Measurements from ENCODE around the gene PRM1. TPM values are rescaled to one million over a fixed set of nuclear protein-coding genes. Genes with fewer than 3 reads are reported as not detected.

Gene PRM1
- total and polyA plus RNA-seq, 4 donors, result not detected

DNA sequence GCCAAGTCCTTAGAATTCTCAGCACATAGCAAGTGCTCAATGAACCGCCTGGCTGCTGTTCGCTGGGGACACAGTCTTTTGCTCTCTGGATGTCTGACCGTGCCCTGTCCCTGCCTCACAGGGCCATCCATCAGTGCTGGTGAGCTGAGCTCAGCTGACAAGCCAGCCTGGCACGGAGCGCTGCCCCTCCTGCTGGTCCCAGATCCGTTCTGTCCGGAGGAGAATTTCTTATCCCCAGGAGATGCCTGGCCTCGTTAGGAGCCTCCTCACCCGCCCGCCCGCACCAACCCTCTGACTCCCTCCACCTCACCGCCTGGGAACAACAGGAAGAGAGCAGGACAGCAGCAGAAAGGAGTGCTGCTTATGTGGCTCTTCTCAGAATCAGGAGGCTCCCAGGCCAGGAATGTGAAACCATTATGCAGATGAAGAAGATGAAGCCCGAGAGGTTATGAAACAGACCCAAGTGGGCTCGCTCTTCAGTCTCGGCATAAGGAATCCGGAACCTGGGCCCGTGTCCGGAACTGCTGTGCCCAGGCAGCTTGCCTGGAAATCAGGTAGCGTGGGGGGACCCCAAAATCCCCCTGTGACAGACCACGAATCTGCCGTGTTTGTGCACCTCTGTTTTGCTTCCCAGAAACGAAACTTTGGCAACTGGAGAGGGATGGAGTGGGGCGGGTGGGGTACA is 35.3 kb upstream of the PRM1 start:
- H3K36me3 ChIP-seq (ENCODE audit: control insufficient read depth in 1 of 2, insufficient read depth in 2 of 2, low read length in 1 of 2), result no peaks in the 10 kb centered on the region
- no peak overlapping the region for H3K27ac ChIP-seq (ENCODE audit: low read depth in 1 of 2, low read length in 2 of 2)
- no peak for ATAC-seq (ENCODE audit: low FRiP score)
- no peak for DNase-seq
- no peak overlapping the region for H3K4me3 ChIP-seq (ENCODE audit: low read length in 2 of 2)
- no peaks in the 10 kb centered on the region for H3K4me1 ChIP-seq (ENCODE audit: control insufficient read depth in 1 of 2, insufficient read depth in 2 of 2, low read length in 2 of 2)
- intact Hi-C loops (cut with DNase I), result no loop called here
- no peaks in the 10 kb centered on the region for H3K9me3 ChIP-seq (ENCODE audit: control insufficient read depth, low read length)
- 65 to 71% methylated on average over 23 of the region's 23 CpGs for WGBS, 2 donors
- H3K27me3 ChIP-seq (ENCODE audit: control insufficient read depth in 1 of 2, insufficient read depth in 2 of 2, low read length in 1 of 2), result no peaks in the 10 kb centered on the region

GRCh38 chr16:11315510-11315909 is 34.4 kb upstream of the PRM1 start:
- no peak for ATAC-seq (ENCODE audit: low FRiP score)

DNA sequence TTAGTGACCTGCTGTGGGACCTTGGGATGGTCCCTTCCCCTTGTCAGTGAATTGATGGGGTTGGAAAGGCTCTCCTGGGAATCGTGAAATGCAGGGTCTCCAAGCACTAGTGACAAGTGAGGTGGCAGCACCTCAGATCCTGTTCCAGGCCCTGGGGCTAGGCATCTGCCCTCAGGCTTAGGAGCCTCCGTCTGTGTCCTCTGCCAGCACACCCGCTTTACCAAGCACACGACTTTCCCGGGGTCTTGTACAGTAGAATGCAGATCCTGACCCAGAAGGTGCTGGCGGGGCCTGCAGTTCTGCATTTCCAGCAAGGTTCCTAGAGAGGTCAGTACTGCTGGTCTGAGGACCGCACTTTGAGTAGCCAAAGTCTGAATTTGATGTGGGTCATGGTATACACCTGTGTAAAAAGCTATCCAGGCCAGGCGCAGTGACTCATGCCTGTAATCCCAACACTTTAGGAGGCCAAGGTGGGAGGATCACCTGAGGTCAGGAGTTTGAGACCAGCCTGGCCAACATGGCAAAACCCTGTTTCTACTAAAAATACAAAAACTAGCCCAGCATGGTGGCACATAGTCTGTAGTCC is 33.3 kb upstream of the PRM1 start:
- 91 to 94% methylated on average over 8 of the region's 8 CpGs for WGBS, 2 donors
- no peak for ATAC-seq (ENCODE audit: low FRiP score)
- no peaks in the 10 kb centered on the region for H3K9me3 ChIP-seq (ENCODE audit: control insufficient read depth, low read length)
- H3K4me3 ChIP-seq (ENCODE audit: low read length in 2 of 2), result no peak overlapping the region
- H3K36me3 ChIP-seq (ENCODE audit: control insufficient read depth in 1 of 2, insufficient read depth in 2 of 2, low read length in 1 of 2), result no peaks in the 10 kb centered on the region
- no peak for DNase-seq
- no peaks in the 10 kb centered on the region for H3K4me1 ChIP-seq (ENCODE audit: control insufficient read depth in 1 of 2, insufficient read depth in 2 of 2, low read length in 2 of 2)
- intact Hi-C loops (cut with DNase I), result no loop called here
- no peaks in the 10 kb centered on the region for H3K27me3 ChIP-seq (ENCODE audit: control insufficient read depth in 1 of 2, insufficient read depth in 2 of 2, low read length in 1 of 2)
- H3K27ac ChIP-seq (ENCODE audit: low read depth in 1 of 2, low read length in 2 of 2), result no peak overlapping the region

More at GRCh38 chr16:11315510-11315909, 34.4 kb upstream of the PRM1 start:
- Histone ChIP-seq H3K27ac (ENCODE audit: low read depth in 1 of 2, low read length in 2 of 2) (no peak overlapping the region), H3K4me3 (ENCODE audit: low read length in 2 of 2) (no peak overlapping the region), H3K27me3 (ENCODE audit: control insufficient read depth in 1 of 2, insufficient read depth in 2 of 2, low read length in 1 of 2) (no peaks in the 10 kb centered on the region), H3K4me1 (ENCODE audit: control insufficient read depth in 1 of 2, insufficient read depth in 2 of 2, low read length in 2 of 2) (no peaks in the 10 kb centered on the region), H3K9me3 (ENCODE audit: control insufficient read depth, low read length) (no peaks in the 10 kb centered on the region), H3K36me3 (ENCODE audit: control insufficient read depth in 1 of 2, insufficient read depth in 2 of 2, low read length in 1 of 2) (no peaks in the 10 kb centered on the region)
- 64 to 74% methylated on average over 13 of the region's 13 CpGs for WGBS, 2 donors
- DNase-seq, result no peak
- intact Hi-C loops (cut with DNase I), result no loop called here

- no peak for ATAC-seq (ENCODE audit: low FRiP score)
- intact Hi-C loops (cut with DNase I), result no loop called here
- WGBS, 2 donors, result 96 to 99% methylated on average over 9 of the region's 9 CpGs
These were observed 32.6 kb upstream of the PRM1 start for GRCh38 chr16:11313493-11314308.

DNA sequence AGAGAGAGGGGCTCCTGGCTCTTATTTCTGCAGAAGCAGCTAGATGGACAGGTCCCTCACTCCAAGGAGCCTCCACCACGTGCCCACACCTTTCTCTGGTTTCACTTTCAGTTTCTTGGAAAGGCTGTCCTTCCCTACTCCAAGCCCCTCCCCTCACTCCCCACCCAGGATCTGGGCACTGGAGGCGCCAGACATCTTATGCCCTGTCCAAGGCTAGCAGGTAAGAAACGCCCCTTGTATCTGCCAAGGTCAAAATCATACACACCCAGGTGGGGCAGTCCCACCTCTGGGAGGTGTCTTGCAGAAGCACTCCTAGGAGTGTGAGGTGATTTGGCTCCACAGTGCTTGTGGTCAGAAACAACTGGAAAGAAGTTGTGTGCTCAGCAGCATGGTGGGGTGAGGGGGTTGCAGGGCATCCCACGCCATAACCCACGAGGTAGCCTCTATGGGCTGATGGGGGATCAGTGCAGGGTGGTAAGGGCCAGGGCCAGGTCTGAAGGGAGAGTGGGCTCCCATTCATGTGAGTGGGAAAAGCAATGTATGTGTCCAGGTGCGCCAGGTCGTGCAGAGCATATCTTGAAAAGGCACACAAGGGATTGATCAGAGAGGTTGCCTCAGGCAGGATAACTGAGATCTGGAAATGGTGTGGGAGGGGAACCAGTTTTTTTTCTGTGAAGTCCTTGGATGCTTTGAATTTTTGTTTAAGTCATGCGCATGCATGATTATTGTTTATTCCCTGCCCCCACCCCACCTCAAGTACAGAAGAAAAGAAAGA is 31.8 kb upstream of the PRM1 start:
- Histone ChIP-seq H3K9me3 (ENCODE audit: control insufficient read depth, low read length) (no peaks in the 10 kb centered on the region), H3K4me1 (ENCODE audit: control insufficient read depth in 1 of 2, insufficient read depth in 2 of 2, low read length in 2 of 2) (no peaks in the 10 kb centered on the region), H3K4me3 (ENCODE audit: low read length in 2 of 2) (no peak overlapping the region), H3K27ac (ENCODE audit: low read depth in 1 of 2, low read length in 2 of 2) (no peak overlapping the region), H3K27me3 (ENCODE audit: control insufficient read depth in 1 of 2, insufficient read depth in 2 of 2, low read length in 1 of 2) (no peaks in the 10 kb centered on the region), H3K36me3 (ENCODE audit: control insufficient read depth in 1 of 2, insufficient read depth in 2 of 2, low read length in 1 of 2) (no peaks in the 10 kb centered on the region)
- no peak for ATAC-seq (ENCODE audit: low FRiP score)
- 70 to 78% methylated on average over 8 of the region's 8 CpGs for WGBS, 2 donors
- intact Hi-C loops (cut with DNase I), result no loop called here
- DNase-seq, result no peak

More at GRCh38 chr16:11313493-11314308, 32.6 kb upstream of the PRM1 start:
- no peak for DNase-seq
- Histone ChIP-seq H3K4me1 (ENCODE audit: control insufficient read depth in 1 of 2, insufficient read depth in 2 of 2, low read length in 2 of 2) (no peaks in the 10 kb centered on the region), H3K27ac (ENCODE audit: low read depth in 1 of 2, low read length in 2 of 2) (no peak overlapping the region), H3K9me3 (ENCODE audit: control insufficient read depth, low read length) (no peaks in the 10 kb centered on the region), H3K27me3 (ENCODE audit: control insufficient read depth in 1 of 2, insufficient read depth in 2 of 2, low read length in 1 of 2) (no peaks in the 10 kb centered on the region), H3K36me3 (ENCODE audit: control insufficient read depth in 1 of 2, insufficient read depth in 2 of 2, low read length in 1 of 2) (no peaks in the 10 kb centered on the region), H3K4me3 (ENCODE audit: low read length in 2 of 2) (no peak overlapping the region)

DNA sequence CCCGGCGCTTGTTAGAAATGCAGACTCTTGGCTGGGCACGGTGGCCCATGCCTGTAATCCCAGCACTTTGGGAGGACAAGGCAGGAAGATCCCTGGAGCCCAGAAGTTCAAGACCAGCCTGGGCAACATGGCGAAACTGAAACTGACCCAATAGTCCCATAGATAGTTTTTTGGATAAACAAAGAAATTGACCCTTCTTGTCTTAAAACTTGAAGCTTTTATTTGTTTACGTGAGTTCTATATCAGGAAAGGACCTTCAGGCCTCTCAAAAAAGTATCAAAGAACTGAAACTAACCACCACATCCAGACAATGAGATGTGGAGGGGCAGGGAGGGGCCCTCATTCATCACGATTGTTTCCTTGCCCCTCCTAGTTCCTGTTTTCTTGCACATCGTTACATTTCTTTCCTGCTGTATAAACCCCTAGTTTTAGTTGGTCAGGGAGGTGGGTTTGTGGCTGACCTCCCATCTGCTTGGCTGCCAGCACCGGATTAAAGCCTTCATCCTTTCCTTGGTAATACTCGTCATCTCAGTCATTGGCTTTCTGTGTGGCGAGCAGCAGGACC is 29.9 kb upstream of the PRM1 start:
- H3K4me1 ChIP-seq (ENCODE audit: control insufficient read depth in 1 of 2, insufficient read depth in 2 of 2, low read length in 2 of 2), result no peaks in the 10 kb centered on the region
- ATAC-seq (ENCODE audit: low FRiP score) (no peak), DNase-seq (no peak)
- intact Hi-C loops (cut with DNase I), result no loop called here
- H3K27ac ChIP-seq (ENCODE audit: low read depth in 1 of 2, low read length in 2 of 2), result no peak overlapping the region
- no peaks in the 10 kb centered on the region for H3K27me3 ChIP-seq (ENCODE audit: control insufficient read depth in 1 of 2, insufficient read depth in 2 of 2, low read length in 1 of 2)
- no peak overlapping the region for H3K4me3 ChIP-seq (ENCODE audit: low read length in 2 of 2)
- no peaks in the 10 kb centered on the region for H3K9me3 ChIP-seq (ENCODE audit: control insufficient read depth, low read length)
- 84 to 85% methylated on average over 10 of the region's 10 CpGs for WGBS, 2 donors
- no peaks in the 10 kb centered on the region for H3K36me3 ChIP-seq (ENCODE audit: control insufficient read depth in 1 of 2, insufficient read depth in 2 of 2, low read length in 1 of 2)

DNA sequence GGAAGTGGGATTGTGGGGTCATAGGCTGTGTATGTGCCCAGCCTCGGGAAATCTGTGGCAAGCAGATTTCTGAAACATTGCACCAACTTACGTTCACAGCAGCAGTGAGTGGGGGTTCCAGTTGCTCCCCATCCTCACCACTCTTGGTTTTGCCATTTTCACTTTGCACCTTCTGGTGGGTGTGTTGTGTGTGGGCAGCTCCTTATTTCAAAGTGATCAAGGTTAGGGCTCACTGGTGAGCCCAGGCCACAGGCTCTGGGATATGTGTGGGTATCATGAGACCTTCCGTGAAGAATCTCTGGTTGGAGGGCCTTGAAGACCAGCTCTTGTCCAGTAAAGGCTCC is 29.5 kb upstream of the PRM1 start:
- Histone ChIP-seq H3K9me3 (ENCODE audit: control insufficient read depth, low read length) (no peaks in the 10 kb centered on the region), H3K4me1 (ENCODE audit: control insufficient read depth in 1 of 2, insufficient read depth in 2 of 2, low read length in 2 of 2) (no peaks in the 10 kb centered on the region), H3K36me3 (ENCODE audit: control insufficient read depth in 1 of 2, insufficient read depth in 2 of 2, low read length in 1 of 2) (no peaks in the 10 kb centered on the region), H3K27ac (ENCODE audit: low read depth in 1 of 2, low read length in 2 of 2) (no peak overlapping the region), H3K4me3 (ENCODE audit: low read length in 2 of 2) (no peak overlapping the region), H3K27me3 (ENCODE audit: control insufficient read depth in 1 of 2, insufficient read depth in 2 of 2, low read length in 1 of 2) (no peaks in the 10 kb centered on the region)
- DNase-seq (no peak), ATAC-seq (ENCODE audit: low FRiP score) (no peak)
- intact Hi-C loops (cut with DNase I), result no loop called here
- 96 to 97% methylated on average over 3 of the region's 3 CpGs for WGBS, 2 donors

DNA sequence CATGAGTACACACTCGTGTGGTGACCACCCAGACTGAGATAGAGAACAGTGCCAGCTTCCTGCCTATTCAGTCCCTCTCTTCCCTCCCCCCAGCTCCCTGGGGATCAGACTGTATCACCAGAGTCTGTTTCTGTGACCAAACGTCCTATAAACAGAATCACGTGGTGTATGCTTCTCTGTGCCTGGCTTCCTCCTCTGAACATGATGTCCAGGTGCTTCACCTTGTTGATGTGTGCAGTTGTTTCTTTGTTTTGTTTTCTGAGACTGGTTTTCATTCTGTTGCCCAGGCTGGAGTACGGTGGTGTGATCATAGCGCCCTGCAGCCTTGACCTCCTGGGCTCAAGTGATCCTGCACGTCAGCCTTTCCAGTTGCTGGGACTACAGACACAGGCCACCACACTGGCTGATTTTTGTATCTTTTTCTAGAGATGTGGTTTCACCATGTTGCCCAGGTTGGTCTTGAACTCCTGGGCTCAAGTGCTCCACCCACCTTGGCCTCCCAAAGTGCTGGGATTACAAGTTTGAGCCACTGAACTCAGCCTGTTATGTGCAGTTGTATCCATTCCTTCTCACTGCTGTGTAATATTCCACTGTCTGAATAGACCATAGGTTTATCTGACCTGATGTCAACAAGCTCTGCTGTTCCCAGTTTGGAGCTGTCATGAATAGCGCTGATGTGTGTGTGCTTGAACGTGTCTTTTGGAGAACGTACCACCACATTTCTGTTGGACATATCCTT is 28.9 kb upstream of the PRM1 start:
- no peaks in the 10 kb centered on the region for H3K36me3 ChIP-seq (ENCODE audit: control insufficient read depth in 1 of 2, insufficient read depth in 2 of 2, low read length in 1 of 2)
- intact Hi-C loops (cut with DNase I), result no loop called here
- no peak for ATAC-seq (ENCODE audit: low FRiP score)
- DNase-seq, result no peak
- no peaks in the 10 kb centered on the region for H3K9me3 ChIP-seq (ENCODE audit: control insufficient read depth, low read length)
- no peak overlapping the region for H3K4me3 ChIP-seq (ENCODE audit: low read length in 2 of 2)
- WGBS, 2 donors, result 56 to 59% methylated on average over 9 of the region's 9 CpGs
- H3K27me3 ChIP-seq (ENCODE audit: control insufficient read depth in 1 of 2, insufficient read depth in 2 of 2, low read length in 1 of 2), result no peaks in the 10 kb centered on the region
- H3K27ac ChIP-seq (ENCODE audit: low read depth in 1 of 2, low read length in 2 of 2), result no peak overlapping the region
- H3K4me1 ChIP-seq (ENCODE audit: control insufficient read depth in 1 of 2, insufficient read depth in 2 of 2, low read length in 2 of 2), result no peaks in the 10 kb centered on the region
